ENCODE measurements around the gene TNS3. TPM values are rescaled to one million over a fixed set of nuclear protein-coding genes. Genes with fewer than 3 reads are reported as not detected.

The TNS3 gene
- total RNA-seq, 1 experiment from 2014 or later, result 9.5 TPM

GRCh38 chr7:47356261-47356660, 225.7 kb downstream of the TNS3 start:
- H2BK5ac ChIP-seq (ENCODE audit: insufficient read length, low read length), result no peak overlapping the region
- H3K4me1 ChIP-seq (ENCODE audit: insufficient read depth, low read length), result no peaks in the 10 kb centered on the region
- H3K79me1 ChIP-seq (ENCODE audit: insufficient read depth, low read depth, low read length, poor library complexity, severe bottlenecking), result no peaks in the 10 kb centered on the region
- no peaks in the 10 kb centered on the region for H3K79me2 ChIP-seq (ENCODE audit: insufficient read depth, low read length)
- H2AK5ac ChIP-seq (ENCODE audit: insufficient read length, low read length), result no peak overlapping the region
- no peak for DNase-seq
- no peak overlapping the region for H4K5ac ChIP-seq (ENCODE audit: insufficient read length, low read depth, low read length)
- H3K27ac Mint-ChIP-seq, result no peak overlapping the region; a peak in 1 of 7 replicates
- peak; percentile 31; the same call in 1 of the 3 replicates for TF ChIP-seq CTCF (conservative IDR thresholded peaks at IDR 0.05)
- no peaks in the 10 kb centered on the region for H4K20me1 ChIP-seq (ENCODE audit: control insufficient read depth, insufficient read depth, insufficient read length)
- H3K36me3 Mint-ChIP-seq (ENCODE audit: insufficient read depth in 1 of 3, low read depth in 3 of 3), result no peaks in the 10 kb centered on the region; a peak in 2 of 7 replicates
- H3K27me3 Mint-ChIP-seq (ENCODE audit: low read depth), result no peaks in the 10 kb centered on the region
- no peak overlapping the region for H3K23ac ChIP-seq (ENCODE audit: insufficient read length, low read depth, low read length)
- no peak overlapping the region for H3K14ac ChIP-seq (ENCODE audit: insufficient read depth, low read length)
- H3K4ac ChIP-seq (ENCODE audit: low read depth, low read length), result no peak overlapping the region
- H3K9ac ChIP-seq (ENCODE audit: extremely low read depth, insufficient read length, low read length), result no peak overlapping the region
- no peak overlapping the region for H2BK12ac ChIP-seq (ENCODE audit: insufficient read length, low read depth, low read length)
- H3T11ph ChIP-seq (ENCODE audit: low read length), result no peak overlapping the region
- H4K8ac ChIP-seq (replicated peaks; ENCODE audit: insufficient read length, low read depth, low read length), result no peak overlapping the region
- H3K4me1 Mint-ChIP-seq, result peaks cover 5 to 11% of the 10 kb centered on the region in 2 experiments
- no peak overlapping the region for H3K56ac ChIP-seq (ENCODE audit: insufficient read length, low read depth, low read length)
- WGBS (ENCODE audit: extremely low coverage, insufficient read length, low lambda C conversion rate), result no CpG with 5 or more reads among the region's 5 CpGs
- H2AFZ ChIP-seq (ENCODE audit: low read length), result no peak overlapping the region
- no peaks in the 10 kb centered on the region for H3K27me3 ChIP-seq (ENCODE audit: insufficient read depth, low read length)
- H3K27ac ChIP-seq (ENCODE audit: insufficient read length, low read depth, low read length), result no peak overlapping the region
- no peak overlapping the region for H4K91ac ChIP-seq (ENCODE audit: insufficient read length, low read depth, low read length)
- no peaks in the 10 kb centered on the region for H3K23me2 ChIP-seq (ENCODE audit: insufficient read length, low read depth, low read length, poor library complexity, severe bottlenecking)
- no peak overlapping the region for H3K4me3 Mint-ChIP-seq
- no peak overlapping the region for H2BK20ac ChIP-seq (ENCODE audit: low read depth, low read length, poor library complexity, severe bottlenecking)
- H3K4me2 ChIP-seq (ENCODE audit: insufficient read depth, insufficient read length, low read length), result no peak overlapping the region
- H3K9me3 ChIP-seq (ENCODE audit: control insufficient read depth, low read depth, low read length), result no peaks in the 10 kb centered on the region
- no peak overlapping the region for H2BK15ac ChIP-seq (ENCODE audit: low read depth, low read length)
- H3K18ac ChIP-seq (ENCODE audit: insufficient read length, low read depth, low read length), result no peak overlapping the region
- H2BK120ac ChIP-seq (ENCODE audit: low read depth, low read length, poor library complexity, severe bottlenecking), result no peak overlapping the region
- no peaks in the 10 kb centered on the region for H3K9me3 Mint-ChIP-seq
